Activated CD8-positive, alpha-beta memory T cell treated with anti-CD3 and anti-CD28 coated beads, Interleukin-2, amount 50 U/mL, for 1 hour (primary cell): ENCODE data around the gene SUPT3H.

ENCODE experiments used
- DNase-seq: peaks from one replicate; pipeline ENCODE4 v3.0.0-alpha.2; 2020; ENCODE audit errors: extremely low read depth

The SUPT3H gene

GRCh38 chr6:45256697-45257695 lies 120.7 kb downstream of the SUPT3H start:
- no peak for DNase-seq

GRCh38 chr6:45255434-45255833 lies 122.3 kb downstream of the SUPT3H start:
- no peak for DNase-seq

- DNase-seq: no peak
These were observed 123.5 kb downstream of the SUPT3H start for GRCh38 chr6:45254253-45254652.

- DNase-seq: no peak
These were observed 124.3 kb downstream of the SUPT3H start for GRCh38 chr6:45253453-45253852.

GRCh38 chr6:45231660-45232059 lies 146.1 kb downstream of the SUPT3H start:
- DNase-seq: no peak

GRCh38 chr6:45229416-45229815 lies 148.3 kb downstream of the SUPT3H start:
- no peak for DNase-seq

- no peak for DNase-seq
These were observed 151.7 kb downstream of the SUPT3H start for GRCh38 chr6:45226081-45226480.

- DNase-seq: no peak
These were observed 155.4 kb downstream of the SUPT3H start for GRCh38 chr6:45222380-45222779.

GRCh38 chr6:45215759-45216158 lies 162.0 kb downstream of the SUPT3H start:
- DNase-seq: no peak

- no peak for DNase-seq
These were observed 164.8 kb downstream of the SUPT3H start for GRCh38 chr6:45212976-45213375.

- no peak for DNase-seq
These were observed 168.0 kb downstream of the SUPT3H start for GRCh38 chr6:45209762-45210161.

GRCh38 chr6:45206793-45207492 lies 170.8 kb downstream of the SUPT3H start:
- no peak for DNase-seq

GRCh38 chr6:45201484-45201883 lies 176.2 kb downstream of the SUPT3H start:
- DNase-seq: no peak

- DNase-seq: no peak
These were observed 177.2 kb downstream of the SUPT3H start for GRCh38 chr6:45200510-45200909.

- no peak for DNase-seq
These were observed 178.2 kb downstream of the SUPT3H start for GRCh38 chr6:45199554-45199953.

- DNase-seq: no peak
These were observed 181.6 kb downstream of the SUPT3H start for GRCh38 chr6:45196121-45196520.

GRCh38 chr6:45195137-45195536 lies 182.6 kb downstream of the SUPT3H start:
- no peak for DNase-seq

- no peak for DNase-seq
These were observed 185.2 kb downstream of the SUPT3H start for GRCh38 chr6:45192556-45192955.

- no peak for DNase-seq
These were observed 186.3 kb downstream of the SUPT3H start for GRCh38 chr6:45191414-45191813.

GRCh38 chr6:45187836-45188235 lies 189.9 kb downstream of the SUPT3H start:
- DNase-seq: no peak

GRCh38 chr6:45185403-45186251 lies 192.1 kb downstream of the SUPT3H start:
- no peak for DNase-seq

- no peak for DNase-seq
These were observed 192.8 kb downstream of the SUPT3H start for GRCh38 chr6:45184937-45185336.
